Left cardiac atrium (tissue), 4 donors: ENCODE data around the gene KAZN. TPM values are rescaled to one million over a fixed set of nuclear protein-coding genes. Genes with fewer than 3 reads are reported as not detected.

Experiments
- ATAC-seq, 2 donors: fragments of 200-7000 bp; cut with Tn5 transposase; one replicate each; pipeline ENCODE4 v1.9.1; 2020; ENCODE audit warnings: mild to moderate bottlenecking in 2 of 2, moderate library complexity in 2 of 2
- DNase-seq: peaks from one replicate; pipeline ENCODE4 v3.0.0-alpha.2; 2020
- intact Hi-C, 2 donors: fragments of 100-400 bp; cut with DNase I; formaldehyde crosslinking; loops; one replicate each; pipeline versions ENCODE4 v1.14.1 to v1.15.1; 2022 to 2023
- total RNA-seq, 2 donors: library from RNA; stranded (reverse); fragmentation: NEBNext Ultra II Directional; extraction: Animal tissue kit (Norgen Biotek cat#: 25700); gene quantifications; one replicate each; pipeline ENCODE4 v1.2.1, GENCODE V29; 2021
- donor health status: DM: no; HTN: yes; CAD: no.
- donor health status: DM: no; HTN: yes; CAD: no; lungs with severe emphysema.
- donor health status: DM: yes; HTN: yes; CAD: no.
- donor health status: Dilated cardiomyopathy.

KAZN gene
- total RNA-seq, 2 donors from 2014 or later = 12.6 to 15.7 TPM

- DNase-seq = no peak
- ATAC-seq = no peak
- intact Hi-C loops = no loop called here
Observed at GRCh38 chr1:14878951-14879350, 280.5 kb downstream of the KAZN start.

- peak in 1 of 2 donors; percentile 32 for ATAC-seq
- intact Hi-C loops = no loop called here
- peak; percentile 31 for DNase-seq
Observed at GRCh38 chr1:14880456-14881316, 282.2 kb downstream of the KAZN start.

- intact Hi-C loops = no loop called here
- ATAC-seq (peak in 1 of 2 donors; percentile 76), DNase-seq (no peak)
Observed at GRCh38 chr1:14881775-14882672, 283.5 kb downstream of the KAZN start.

- intact Hi-C loops = no loop called here
- DNase-seq (no peak), ATAC-seq (no peak)
Observed at GRCh38 chr1:14884614-14885175, 286.2 kb downstream of the KAZN start.

DNA sequence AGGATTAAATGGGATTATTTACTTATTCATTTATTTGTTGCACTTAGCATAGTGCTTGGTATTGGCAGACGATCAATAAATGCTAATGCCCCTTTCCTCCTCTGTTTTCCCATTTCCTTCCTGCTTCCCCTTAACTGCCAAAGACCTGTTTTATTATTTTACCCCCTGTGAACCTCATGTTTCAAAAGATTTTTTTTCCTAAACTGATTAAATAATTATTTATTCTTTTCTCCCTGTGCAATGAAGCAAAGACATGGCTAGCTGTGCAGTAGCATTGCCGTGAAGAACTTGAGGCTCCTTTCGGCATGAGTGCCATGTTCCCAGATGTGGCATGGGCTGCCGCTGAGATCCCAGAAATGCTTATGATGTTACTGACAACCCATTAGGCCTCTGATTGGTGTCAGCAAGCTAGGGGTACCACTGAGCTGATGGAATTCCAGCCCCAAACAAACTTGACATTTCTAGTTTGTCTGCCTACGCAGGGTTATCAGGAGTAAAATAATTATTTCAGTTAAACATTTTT is 288.6 kb downstream of the KAZN start:
- ATAC-seq (no peak), DNase-seq (no peak)
- intact Hi-C loops = no loop called here

GRCh38 chr1:14887764-14888350 is 289.4 kb downstream of the KAZN start:
- intact Hi-C loops = no loop called here
- ATAC-seq = no peak

GRCh38 chr1:14888374-14888773 is 289.9 kb downstream of the KAZN start:
- ATAC-seq = no peak
- no peak for DNase-seq
- intact Hi-C loops = no loop called here

More at GRCh38 chr1:14887764-14888350, 289.4 kb downstream of the KAZN start:
- DNase-seq = no peak

GRCh38 chr1:14889825-14890440 is 291.4 kb downstream of the KAZN start:
- intact Hi-C loops = no loop called here
- ATAC-seq (no peak), DNase-seq (no peak)

DNA sequence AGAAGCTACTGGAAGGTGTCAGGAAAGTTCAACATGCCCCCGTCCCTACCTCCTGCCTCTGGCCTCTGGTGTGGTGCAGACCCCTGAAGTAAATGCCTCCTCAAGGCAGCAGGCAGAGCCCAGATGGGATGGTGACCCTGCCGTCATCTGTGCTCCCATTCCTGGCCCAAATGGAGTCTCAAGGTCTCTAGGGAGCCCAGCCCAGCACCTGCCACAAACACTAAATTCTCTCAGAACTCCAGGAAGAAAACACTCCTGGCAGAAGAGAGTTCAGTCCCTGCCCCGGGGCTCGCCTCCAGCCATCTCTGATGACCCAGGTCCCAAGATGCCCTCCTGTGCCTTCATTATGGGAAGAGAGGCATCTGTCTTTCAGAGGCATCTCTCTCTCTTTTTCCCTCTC is 293.5 kb downstream of the KAZN start:
- DNase-seq (no peak), ATAC-seq (no peak)
- intact Hi-C loops = no loop called here

- ATAC-seq = peak in 1 of 2 donors; percentile 59
- DNase-seq = no peak
- intact Hi-C loops = no loop called here
Observed at GRCh38 chr1:14894811-14895560, 296.5 kb downstream of the KAZN start.

DNA sequence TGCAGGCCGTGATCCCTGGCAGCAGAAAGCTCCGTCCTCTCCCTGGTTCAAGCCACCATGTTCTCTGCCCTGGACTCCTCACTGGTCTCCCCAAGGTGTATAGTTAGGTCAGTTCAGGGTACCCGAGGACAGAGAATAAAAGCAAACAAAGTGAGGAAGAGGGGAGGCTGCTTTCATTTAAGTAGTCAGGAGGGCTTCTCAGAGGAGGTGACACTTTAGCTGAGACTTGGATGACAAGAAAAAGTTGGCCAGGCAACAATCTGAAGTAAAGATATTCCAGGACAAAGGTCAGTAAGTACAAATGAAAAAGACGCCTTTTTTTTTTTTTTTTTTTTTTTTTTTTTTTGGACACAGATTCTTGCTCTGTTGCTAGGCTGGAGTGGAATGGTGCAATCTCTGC is 297.2 kb downstream of the KAZN start:
- no peak for ATAC-seq
- intact Hi-C loops = no loop called here
- DNase-seq = no peak

GRCh38 chr1:14896381-14897079 is 298.0 kb downstream of the KAZN start:
- intact Hi-C loops = no loop called here
- ATAC-seq (no peak), DNase-seq (no peak)

DNA sequence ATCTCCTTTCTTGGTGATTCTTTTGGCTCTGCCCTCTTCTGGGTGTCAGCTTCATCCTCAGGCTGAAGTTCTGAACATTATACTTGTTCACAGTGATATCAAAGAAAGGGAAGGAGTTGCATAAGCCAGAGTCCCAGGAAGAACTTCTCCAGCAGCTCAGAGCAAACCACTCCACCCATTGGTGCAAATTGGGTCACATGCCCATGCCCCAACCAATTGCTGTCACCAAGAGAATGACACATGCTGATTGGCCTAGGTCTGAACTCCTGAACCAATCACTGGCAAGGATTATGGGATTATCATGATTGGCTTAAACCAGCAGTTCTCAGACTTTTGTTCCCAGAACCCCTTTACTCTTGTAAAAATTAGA is 298.6 kb downstream of the KAZN start:
- DNase-seq (no peak), ATAC-seq (no peak)
- intact Hi-C loops = no loop called here

DNA sequence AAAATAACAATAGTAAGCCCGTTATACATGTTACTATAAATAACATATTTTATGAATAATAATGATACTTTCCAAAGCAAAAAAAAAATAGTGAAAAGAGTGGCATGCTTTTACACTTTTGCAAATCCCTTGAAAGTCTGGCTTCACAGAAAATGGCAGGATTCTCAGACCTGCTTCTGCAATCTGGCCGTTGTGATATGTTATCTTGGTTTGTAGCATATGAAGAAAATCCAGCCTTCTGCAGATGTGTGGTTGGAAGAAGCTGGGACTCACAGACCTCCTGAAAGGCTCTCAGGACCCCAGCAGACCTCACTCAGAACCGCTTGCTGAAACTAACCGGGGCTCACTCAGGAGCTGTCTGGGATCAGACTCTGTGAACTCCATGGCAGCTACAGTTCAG is 299.1 kb downstream of the KAZN start:
- DNase-seq = no peak
- ATAC-seq = no peak
- intact Hi-C loops = no loop called here

DNA sequence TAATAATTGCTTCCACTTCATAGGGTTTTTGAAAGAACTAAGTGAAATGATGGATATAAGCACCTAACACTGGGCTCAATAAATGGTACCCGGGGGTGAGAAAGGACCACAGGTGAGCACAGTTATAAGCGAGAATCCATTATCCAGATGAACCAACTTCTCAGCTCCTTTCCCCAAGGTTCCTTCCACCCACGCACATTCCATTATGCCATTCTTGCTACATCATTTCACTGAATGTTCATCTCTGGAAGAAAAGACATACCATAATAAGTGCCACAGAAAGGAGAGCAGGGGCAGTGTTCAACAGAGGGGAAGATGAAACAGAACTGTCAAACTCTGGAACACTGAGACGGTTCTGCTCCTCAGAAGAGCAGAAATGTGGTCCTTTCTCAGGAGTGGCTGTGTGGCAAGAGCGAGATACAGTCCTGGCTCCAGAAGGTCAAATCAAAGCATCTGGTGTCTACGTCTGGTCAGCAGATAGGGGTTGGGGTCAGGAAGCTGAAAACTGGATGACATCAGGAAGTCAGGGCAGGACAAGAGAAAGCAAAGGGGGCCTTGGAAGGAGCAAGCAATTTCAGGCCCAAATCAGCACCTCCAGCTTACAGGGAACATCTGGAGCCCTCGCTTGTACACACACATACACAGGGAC is 299.6 kb downstream of the KAZN start:
- intact Hi-C loops = no loop called here

DNA sequence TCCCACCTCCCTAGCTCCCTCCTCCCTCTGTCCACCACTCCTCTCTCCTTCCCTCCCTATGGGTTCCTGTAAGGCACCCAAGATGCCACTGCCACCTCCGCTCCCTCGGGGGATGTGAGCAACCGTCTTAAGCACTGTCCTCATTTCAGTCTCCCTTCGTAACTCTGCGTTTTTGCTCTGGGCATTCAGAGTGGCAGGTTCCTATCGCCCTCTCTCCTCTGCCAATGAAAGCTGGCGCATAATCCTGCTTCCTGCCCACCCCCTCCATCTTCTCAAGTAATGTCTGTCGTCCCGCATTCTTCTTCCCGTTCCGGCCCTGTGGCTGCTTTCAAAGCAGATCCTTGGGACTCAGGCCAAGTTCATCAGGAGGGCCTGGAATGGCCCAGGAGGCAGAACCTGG is 301.2 kb downstream of the KAZN start:
- intact Hi-C loops = no loop called here
- ATAC-seq = no peak

More for the DNA sequence above, 299.6 kb downstream of the KAZN start:
- no peak for ATAC-seq
- no peak for DNase-seq

GRCh38 chr1:14901371-14901954 is 303.0 kb downstream of the KAZN start:
- intact Hi-C loops = no loop called here
- DNase-seq = no peak

More for the DNA sequence above, 301.2 kb downstream of the KAZN start:
- DNase-seq = no peak

More at GRCh38 chr1:14901371-14901954, 303.0 kb downstream of the KAZN start:
- no peak for ATAC-seq
